Measurements from ENCODE around the gene TEX10.

The TEX10 gene

GRCh38 chr9:100317706-100318105, 35.0 kb downstream of the TEX10 start:
- no peak overlapping the region for H3K9ac ChIP-seq (ENCODE audit: low read depth, low read length)
- no peaks in the 10 kb centered on the region for H3K4me1 ChIP-seq (ENCODE audit: insufficient read depth, low read length)
- peaks cover 18% of the 10 kb centered on the region; the same call in 1 of the 2 replicates for H3K36me3 ChIP-seq (ENCODE audit: insufficient read depth, low read length)
- peaks cover 3% of the 10 kb centered on the region; the same call in 1 of the 2 replicates for H3K9me3 ChIP-seq (ENCODE audit: control insufficient read depth, insufficient read depth, low read length)

- peaks cover 3% of the 10 kb centered on the region; the same call in 1 of the 2 replicates for H3K9me3 ChIP-seq (ENCODE audit: control insufficient read depth, insufficient read depth, low read length)
- no peak overlapping the region for H3K9ac ChIP-seq (ENCODE audit: low read depth, low read length)
- no peaks in the 10 kb centered on the region for H3K4me1 ChIP-seq (ENCODE audit: insufficient read depth, low read length)
- H3K36me3 ChIP-seq (ENCODE audit: insufficient read depth, low read length) = peaks cover 19% of the 10 kb centered on the region
These were observed 37.2 kb downstream of the TEX10 start for GRCh38 chr9:100315561-100315960.

GRCh38 chr9:100309992-100310391, 42.8 kb downstream of the TEX10 start:
- H3K9ac ChIP-seq (ENCODE audit: low read depth, low read length) = no peak overlapping the region
- no peaks in the 10 kb centered on the region for H3K4me1 ChIP-seq (ENCODE audit: insufficient read depth, low read length)
- no peaks in the 10 kb centered on the region; the same call in 1 of the 2 replicates for H3K9me3 ChIP-seq (ENCODE audit: control insufficient read depth, insufficient read depth, low read length)
- H3K36me3 ChIP-seq (ENCODE audit: insufficient read depth, low read length) = peaks cover 14% of the 10 kb centered on the region

GRCh38 chr9:100308965-100309564, 43.7 kb downstream of the TEX10 start:
- Histone ChIP-seq H3K4me1 (ENCODE audit: insufficient read depth, low read length) (no peaks in the 10 kb centered on the region), H3K9ac (ENCODE audit: low read depth, low read length) (no peak overlapping the region), H3K9me3 (ENCODE audit: control insufficient read depth, insufficient read depth, low read length) (no peaks in the 10 kb centered on the region; the same call in 1 of the 2 replicates), H3K36me3 (ENCODE audit: insufficient read depth, low read length) (peaks cover 14% of the 10 kb centered on the region)

GRCh38 chr9:100307080-100307479, 45.7 kb downstream of the TEX10 start:
- peaks cover 11% of the 10 kb centered on the region for H3K36me3 ChIP-seq (ENCODE audit: insufficient read depth, low read length)
- H3K9ac ChIP-seq (ENCODE audit: low read depth, low read length) = no peak overlapping the region
- H3K9me3 ChIP-seq (ENCODE audit: control insufficient read depth, insufficient read depth, low read length) = no peaks in the 10 kb centered on the region; the same call in 1 of the 2 replicates
- no peaks in the 10 kb centered on the region for H3K4me1 ChIP-seq (ENCODE audit: insufficient read depth, low read length)

- Histone ChIP-seq H3K36me3 (ENCODE audit: insufficient read depth, low read length) (peaks cover 12% of the 10 kb centered on the region), H3K9me3 (ENCODE audit: control insufficient read depth, insufficient read depth, low read length) (no peaks in the 10 kb centered on the region; the same call in 1 of the 2 replicates), H3K9ac (ENCODE audit: low read depth, low read length) (no peak overlapping the region), H3K4me1 (ENCODE audit: insufficient read depth, low read length) (no peaks in the 10 kb centered on the region)
These were observed 46.5 kb downstream of the TEX10 start for GRCh38 chr9:100306283-100306682.

GRCh38 chr9:100303747-100304146, 49.0 kb downstream of the TEX10 start:
- H3K4me1 ChIP-seq (ENCODE audit: insufficient read depth, low read length) = no peaks in the 10 kb centered on the region
- H3K36me3 ChIP-seq (ENCODE audit: insufficient read depth, low read length) = peaks cover 14% of the 10 kb centered on the region
- H3K9ac ChIP-seq (ENCODE audit: low read depth, low read length) = no peak overlapping the region
- H3K9me3 ChIP-seq (ENCODE audit: control insufficient read depth, insufficient read depth, low read length) = no peaks in the 10 kb centered on the region

- H3K4me1 ChIP-seq (ENCODE audit: insufficient read depth, low read length) = no peaks in the 10 kb centered on the region
- peaks cover 14% of the 10 kb centered on the region for H3K36me3 ChIP-seq (ENCODE audit: insufficient read depth, low read length)
- no peaks in the 10 kb centered on the region for H3K9me3 ChIP-seq (ENCODE audit: control insufficient read depth, insufficient read depth, low read length)
- H3K9ac ChIP-seq (ENCODE audit: low read depth, low read length) = no peak overlapping the region
These were observed 54.4 kb downstream of the TEX10 start for GRCh38 chr9:100298378-100298777.

GRCh38 chr9:100296407-100296806, 56.3 kb downstream of the TEX10 start:
- Histone ChIP-seq H3K4me1 (ENCODE audit: insufficient read depth, low read length) (no peaks in the 10 kb centered on the region), H3K9me3 (ENCODE audit: control insufficient read depth, insufficient read depth, low read length) (no peaks in the 10 kb centered on the region), H3K36me3 (ENCODE audit: insufficient read depth, low read length) (peaks cover 21% of the 10 kb centered on the region), H3K9ac (ENCODE audit: low read depth, low read length) (no peak overlapping the region)

GRCh38 chr9:100295240-100295639, 57.5 kb downstream of the TEX10 start:
- Histone ChIP-seq H3K4me1 (ENCODE audit: insufficient read depth, low read length) (no peaks in the 10 kb centered on the region), H3K36me3 (ENCODE audit: insufficient read depth, low read length) (peaks cover 24% of the 10 kb centered on the region), H3K9me3 (ENCODE audit: control insufficient read depth, insufficient read depth, low read length) (no peaks in the 10 kb centered on the region), H3K9ac (ENCODE audit: low read depth, low read length) (no peak overlapping the region)

GRCh38 chr9:100294806-100295205, 57.9 kb downstream of the TEX10 start:
- H3K9me3 ChIP-seq (ENCODE audit: control insufficient read depth, insufficient read depth, low read length) = no peaks in the 10 kb centered on the region
- H3K36me3 ChIP-seq (ENCODE audit: insufficient read depth, low read length) = peaks cover 24% of the 10 kb centered on the region
- no peak overlapping the region for H3K9ac ChIP-seq (ENCODE audit: low read depth, low read length)
- no peaks in the 10 kb centered on the region for H3K4me1 ChIP-seq (ENCODE audit: insufficient read depth, low read length)

- Histone ChIP-seq H3K9ac (ENCODE audit: low read depth, low read length) (no peak overlapping the region), H3K36me3 (ENCODE audit: insufficient read depth, low read length) (peaks cover 21% of the 10 kb centered on the region), H3K4me1 (ENCODE audit: insufficient read depth, low read length) (no peaks in the 10 kb centered on the region), H3K9me3 (ENCODE audit: control insufficient read depth, insufficient read depth, low read length) (no peaks in the 10 kb centered on the region)
These were observed 58.4 kb downstream of the TEX10 start for GRCh38 chr9:100294341-100294740.

GRCh38 chr9:100292414-100292813, 60.3 kb downstream of the TEX10 start:
- H3K9ac ChIP-seq (ENCODE audit: low read depth, low read length) = no peak overlapping the region
- peaks cover 17% of the 10 kb centered on the region for H3K36me3 ChIP-seq (ENCODE audit: insufficient read depth, low read length)
- H3K4me1 ChIP-seq (ENCODE audit: insufficient read depth, low read length) = no peaks in the 10 kb centered on the region
- no peaks in the 10 kb centered on the region; the same call in none of the 2 replicates for H3K9me3 ChIP-seq (ENCODE audit: control insufficient read depth, insufficient read depth, low read length)

- H3K9me3 ChIP-seq (ENCODE audit: control insufficient read depth, insufficient read depth, low read length) = peaks cover 6% of the 10 kb centered on the region
- H3K9ac ChIP-seq (ENCODE audit: low read depth, low read length) = no peak overlapping the region
- H3K36me3 ChIP-seq (ENCODE audit: insufficient read depth, low read length) = peaks cover 14% of the 10 kb centered on the region
- no peaks in the 10 kb centered on the region for H3K4me1 ChIP-seq (ENCODE audit: insufficient read depth, low read length)
These were observed 62.0 kb downstream of the TEX10 start for GRCh38 chr9:100290714-100291113.

- peaks cover 12% of the 10 kb centered on the region for H3K36me3 ChIP-seq (ENCODE audit: insufficient read depth, low read length)
- no peaks in the 10 kb centered on the region for H3K4me1 ChIP-seq (ENCODE audit: insufficient read depth, low read length)
- no peak overlapping the region for H3K9ac ChIP-seq (ENCODE audit: low read depth, low read length)
- peaks cover 16% of the 10 kb centered on the region for H3K9me3 ChIP-seq (ENCODE audit: control insufficient read depth, insufficient read depth, low read length)
These were observed 65.6 kb downstream of the TEX10 start for GRCh38 chr9:100287186-100287585.

Data from ES-I3 (cell line).